ENCODE results near the gene IL1RL2.

DNA sequence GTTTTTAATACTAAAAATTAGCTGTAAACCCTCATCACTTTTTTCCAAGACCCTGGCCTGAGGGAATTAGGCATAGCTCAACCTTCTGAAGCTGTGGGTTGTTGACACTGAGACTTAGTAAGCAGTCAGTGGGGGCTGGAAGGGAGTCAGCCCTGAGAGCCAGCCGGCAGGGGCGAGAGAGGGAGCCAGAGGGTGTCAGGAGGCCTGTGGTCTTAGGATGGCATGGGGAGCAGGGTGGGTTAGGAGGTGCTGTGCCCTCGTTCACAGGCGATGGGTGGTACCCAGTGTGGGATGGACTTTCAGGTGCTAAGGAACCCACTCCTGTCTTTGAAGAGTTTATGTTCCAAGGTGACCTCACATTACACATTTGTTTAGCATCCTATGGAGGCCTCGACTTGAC lies 49.3 kb downstream of the IL1RL2 start:
- TF ChIP-seq, protein P1, sequence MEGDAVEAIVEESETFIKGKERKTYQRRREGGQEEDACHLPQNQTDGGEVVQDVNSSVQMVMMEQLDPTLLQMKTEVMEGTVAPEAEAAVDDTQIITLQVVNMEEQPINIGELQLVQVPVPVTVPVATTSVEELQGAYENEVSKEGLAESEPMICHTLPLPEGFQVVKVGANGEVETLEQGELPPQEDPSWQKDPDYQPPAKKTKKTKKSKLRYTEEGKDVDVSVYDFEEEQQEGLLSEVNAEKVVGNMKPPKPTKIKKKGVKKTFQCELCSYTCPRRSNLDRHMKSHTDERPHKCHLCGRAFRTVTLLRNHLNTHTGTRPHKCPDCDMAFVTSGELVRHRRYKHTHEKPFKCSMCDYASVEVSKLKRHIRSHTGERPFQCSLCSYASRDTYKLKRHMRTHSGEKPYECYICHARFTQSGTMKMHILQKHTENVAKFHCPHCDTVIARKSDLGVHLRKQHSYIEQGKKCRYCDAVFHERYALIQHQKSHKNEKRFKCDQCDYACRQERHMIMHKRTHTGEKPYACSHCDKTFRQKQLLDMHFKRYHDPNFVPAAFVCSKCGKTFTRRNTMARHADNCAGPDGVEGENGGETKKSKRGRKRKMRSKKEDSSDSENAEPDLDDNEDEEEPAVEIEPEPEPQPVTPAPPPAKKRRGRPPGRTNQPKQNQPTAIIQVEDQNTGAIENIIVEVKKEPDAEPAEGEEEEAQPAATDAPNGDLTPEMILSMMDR (IDR thresholded peaks at IDR 0.05 in 4 of 5, conservative IDR thresholded peaks at IDR 0.05 in 1 of 5): no peak
- no peak for TF ChIP-seq POLR2A (IDR thresholded peaks at IDR 0.05)

Data from gastrocnemius medialis (tissue), 4 donors.